Fibroblast of skin of left biceps (primary cell): Measurements from ENCODE around the gene ALDH2.
"Not testable (repeated sequence)": the region's sequence is repeated elsewhere in the genome, so short reads cannot be mapped to it uniquely, and the experiment has no call there.

Experiments used
- DNase-seq, 2 experiments: peaks; one replicate each; pipeline ENCODE4 v3.0.0-alpha.2; 2013; ENCODE audit warnings: low read depth in 2 of 2

Gene ALDH2

GRCh38 chr12:111759271-111759670 is 7.5 kb upstream of the ALDH2 start:
- no peak for DNase-seq

- DNase-seq = no peak
Measured at GRCh38 chr12:111759991-111760390, 6.7 kb upstream of the ALDH2 start.

DNA sequence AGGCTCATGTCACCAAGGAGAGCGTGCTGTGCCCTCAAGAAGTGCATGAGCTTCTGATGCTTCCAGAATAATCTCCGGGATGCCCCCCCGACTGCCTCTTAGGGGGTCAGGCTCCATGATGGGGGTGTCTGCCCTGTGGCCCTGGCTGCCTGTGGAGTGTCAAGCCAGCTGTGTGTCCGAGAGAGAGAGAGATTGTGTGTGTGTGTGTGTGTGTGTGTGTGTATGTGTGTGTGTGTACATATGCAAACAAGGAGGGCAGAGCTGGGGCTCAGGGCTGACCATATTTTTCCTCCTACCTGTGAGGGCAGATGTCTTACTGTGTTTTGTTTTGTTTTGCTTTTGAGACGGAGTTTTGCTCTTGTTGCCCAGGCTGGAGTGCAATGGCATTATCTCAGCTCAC is 5.6 kb upstream of the ALDH2 start:
- DNase-seq = no peak

DNA sequence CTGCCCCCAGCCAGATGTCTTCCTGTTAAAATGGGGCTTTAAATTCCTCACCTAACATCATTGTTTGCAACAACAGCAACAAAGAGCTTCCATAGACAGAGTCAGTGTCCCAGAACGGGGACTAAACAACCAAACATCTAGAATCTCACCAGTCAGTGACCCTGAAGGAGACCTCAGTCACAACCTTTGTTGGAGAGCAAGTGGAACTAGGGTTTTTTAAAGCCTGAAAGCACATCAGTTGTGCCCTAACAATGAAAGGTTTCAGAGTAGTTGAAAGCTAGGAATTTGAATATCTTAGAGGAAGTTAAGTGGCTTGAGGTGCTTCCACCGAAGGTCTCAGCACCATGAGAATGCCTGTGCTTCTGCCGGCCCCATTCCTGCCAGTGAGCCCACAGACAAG is 5.0 kb upstream of the ALDH2 start:
- DNase-seq = no peak

GRCh38 chr12:111763552-111763951 is 3.2 kb upstream of the ALDH2 start:
- not testable (repeated sequence) for DNase-seq

- no peak for DNase-seq
Measured at GRCh38 chr12:111764120-111764821, 2.5 kb upstream of the ALDH2 start.

DNA sequence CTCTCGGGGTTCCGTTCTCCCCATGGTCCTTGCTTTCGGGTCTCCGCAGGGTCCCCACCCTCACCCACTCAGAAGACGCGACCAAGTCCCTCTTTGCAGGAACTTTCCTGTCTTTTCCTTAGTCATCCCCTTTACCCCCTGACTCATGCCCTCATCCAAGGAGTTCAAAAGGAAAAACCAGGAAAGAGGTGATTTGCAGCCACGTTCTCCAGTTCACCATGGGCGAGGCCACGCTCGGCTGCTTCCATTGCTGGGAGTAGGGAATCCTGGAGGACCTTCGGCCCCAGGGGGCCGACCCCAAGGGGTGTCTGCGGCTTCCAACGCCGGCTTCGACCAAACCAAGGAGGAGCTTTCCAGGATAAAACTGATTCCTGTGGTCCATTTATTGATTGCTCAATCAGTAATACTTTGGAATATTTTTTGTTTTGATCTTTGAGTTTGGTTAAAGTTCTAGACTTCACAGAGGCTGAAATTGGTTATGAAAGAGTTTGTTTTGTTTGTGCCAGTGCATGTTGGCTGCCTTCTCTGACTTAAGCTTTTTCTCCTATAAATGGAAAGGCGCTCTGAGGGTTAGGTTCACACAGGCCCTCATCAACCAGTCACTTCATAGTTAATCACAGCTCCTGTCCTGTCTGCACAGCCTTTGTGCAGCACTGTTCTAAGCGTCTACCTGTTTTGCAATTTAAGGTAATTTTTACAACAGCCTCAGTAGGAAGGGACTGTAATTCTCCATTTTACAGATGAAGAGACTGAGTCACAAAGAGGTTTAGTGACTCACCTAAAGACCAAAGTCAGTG is 827 bp downstream of the ALDH2 start:
- DNase-seq = no peak

- DNase-seq = no peak
Measured at GRCh38 chr12:111768159-111768895, 1.6 kb downstream of the ALDH2 start.

DNA sequence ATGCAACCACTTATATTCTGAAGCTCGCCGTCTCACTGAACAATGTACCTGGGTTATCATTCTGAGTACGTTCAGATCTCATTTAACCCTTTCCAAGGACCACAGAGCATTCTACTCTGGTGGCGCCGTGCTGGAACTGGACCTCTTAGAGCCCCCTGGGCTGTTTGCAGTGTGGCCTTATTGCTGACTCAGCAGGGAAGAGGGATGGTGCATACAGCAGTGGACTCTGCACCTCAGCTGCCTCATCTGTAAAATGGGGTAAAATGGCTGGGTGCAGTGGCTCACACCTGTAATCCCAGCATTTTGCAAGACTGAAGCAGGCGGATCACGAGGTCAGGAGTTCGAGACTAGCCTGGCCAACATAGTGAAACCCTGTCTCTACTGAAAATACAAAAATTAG is 2.9 kb downstream of the ALDH2 start:
- DNase-seq = no peak

GRCh38 chr12:111773801-111774551 is 7.2 kb downstream of the ALDH2 start:
- peak in 1 of 2 experiments; percentile 56 for DNase-seq

GRCh38 chr12:111775205-111776193 is 8.8 kb downstream of the ALDH2 start:
- DNase-seq = no peak

DNA sequence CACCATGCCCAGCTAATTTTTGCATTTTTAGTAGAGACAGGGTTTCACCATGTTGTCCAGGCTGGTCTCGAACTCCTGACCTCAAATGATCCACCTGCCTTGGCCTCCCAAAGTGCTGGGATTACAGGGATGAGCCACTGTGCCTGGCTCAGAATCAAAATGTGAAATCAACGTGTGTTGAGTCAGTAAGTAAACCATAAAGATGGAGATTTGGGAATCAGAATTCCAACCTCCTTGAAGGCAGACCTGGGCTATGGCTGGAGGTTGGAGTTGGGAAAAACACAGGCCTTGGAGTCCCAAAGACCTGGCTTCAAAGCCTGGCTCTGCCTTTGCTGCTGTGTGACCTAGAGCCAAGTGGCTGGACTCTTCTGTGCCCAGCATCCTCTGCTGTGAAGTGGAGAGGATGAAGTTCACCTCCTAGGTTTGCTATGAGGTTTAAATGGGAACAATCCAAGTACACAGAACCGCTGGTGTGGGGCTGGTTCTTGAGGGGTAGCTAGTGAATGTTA is 10.2 kb downstream of the ALDH2 start:
- no peak for DNase-seq

DNA sequence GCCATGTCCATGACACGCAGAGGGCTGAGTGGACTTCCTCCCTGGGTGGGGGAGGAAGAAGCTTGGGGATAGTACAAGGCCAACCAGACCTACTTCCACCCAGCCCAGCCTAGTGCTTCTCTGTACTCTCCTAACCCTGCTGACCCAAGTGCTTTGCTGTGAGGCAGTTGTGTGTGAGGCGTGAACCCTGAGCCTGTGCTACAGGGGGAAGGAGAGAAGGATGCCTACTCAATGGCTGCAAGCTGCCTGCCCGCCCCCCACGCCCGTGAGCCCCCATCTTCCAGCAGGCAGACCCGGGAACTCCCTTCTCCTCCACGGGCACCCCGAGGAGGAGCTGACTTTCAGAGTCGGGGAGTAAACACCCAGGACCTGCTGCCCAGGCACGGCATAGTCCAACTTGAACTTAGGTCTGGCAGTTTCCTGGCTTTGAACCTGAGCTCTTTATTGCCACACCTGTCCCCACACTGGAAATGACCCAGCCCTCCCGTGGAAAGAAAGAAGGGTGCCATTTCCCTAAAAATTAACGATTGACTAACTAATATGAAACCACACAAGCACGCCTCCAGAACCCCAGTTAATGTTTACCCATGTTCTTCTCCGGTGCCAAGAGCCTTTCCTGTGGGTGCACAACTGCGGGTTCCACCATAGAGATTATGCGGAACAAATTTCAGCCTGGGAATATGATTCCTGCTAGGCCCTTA is 10.8 kb downstream of the ALDH2 start:
- no peak for DNase-seq

DNA sequence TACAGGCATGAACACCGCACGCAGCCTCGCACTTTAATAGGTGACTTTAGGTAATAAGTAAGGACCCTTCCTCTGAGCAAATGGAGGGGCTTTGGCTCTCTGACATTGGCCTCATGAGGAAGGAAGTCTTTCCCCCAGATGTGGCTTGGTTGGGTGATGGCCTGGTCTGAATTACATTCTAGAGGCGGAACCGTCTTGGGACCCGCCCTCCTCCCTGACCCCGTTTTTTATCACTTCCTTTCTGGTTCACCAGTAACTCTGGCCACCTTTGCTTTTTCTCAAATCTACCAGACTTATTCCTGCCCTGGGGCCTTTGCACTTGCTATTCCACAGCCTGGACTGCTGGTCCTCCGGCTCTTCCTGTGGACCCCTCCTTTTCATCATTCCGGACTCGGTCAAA is 13.4 kb downstream of the ALDH2 start:
- no peak for DNase-seq

GRCh38 chr12:111780615-111781014 is 13.9 kb downstream of the ALDH2 start:
- DNase-seq = no peak

GRCh38 chr12:111781085-111781658 is 14.4 kb downstream of the ALDH2 start:
- DNase-seq = no peak

DNA sequence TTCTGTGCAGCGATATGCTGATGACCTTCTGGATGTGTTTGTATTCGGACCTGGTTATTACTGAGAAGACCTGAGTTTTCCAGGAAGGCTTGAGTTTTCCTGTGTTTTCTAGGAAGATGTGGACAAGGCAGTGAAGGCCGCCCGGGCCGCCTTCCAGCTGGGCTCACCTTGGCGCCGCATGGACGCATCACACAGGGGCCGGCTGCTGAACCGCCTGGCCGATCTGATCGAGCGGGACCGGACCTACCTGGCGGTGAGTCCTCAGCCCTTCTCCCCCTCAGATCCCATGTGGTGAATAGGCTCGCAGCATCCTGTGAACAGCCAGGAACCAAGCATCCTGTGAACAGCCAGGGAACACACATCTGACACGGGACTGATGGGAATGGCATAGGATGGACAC is 16.3 kb downstream of the ALDH2 start:
- DNase-seq = no peak

DNA sequence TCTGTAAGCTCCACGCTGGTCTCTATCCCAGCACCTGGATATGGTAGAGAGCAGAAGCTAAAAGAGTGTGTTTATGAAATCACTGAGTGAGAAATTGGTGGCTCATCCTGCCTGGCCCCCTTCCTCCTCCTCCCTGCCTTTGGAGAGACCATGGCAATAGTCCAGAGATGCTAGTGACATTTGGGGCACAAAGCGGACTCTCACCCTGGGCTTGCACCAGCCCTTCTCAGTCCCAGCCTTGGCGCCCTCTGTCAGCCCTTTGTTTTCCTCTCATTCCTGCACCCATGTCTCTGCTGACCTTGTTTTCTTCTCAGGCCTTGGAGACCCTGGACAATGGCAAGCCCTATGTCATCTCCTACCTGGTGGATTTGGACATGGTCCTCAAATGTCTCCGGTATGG is 18.2 kb downstream of the ALDH2 start:
- DNase-seq = no peak

DNA sequence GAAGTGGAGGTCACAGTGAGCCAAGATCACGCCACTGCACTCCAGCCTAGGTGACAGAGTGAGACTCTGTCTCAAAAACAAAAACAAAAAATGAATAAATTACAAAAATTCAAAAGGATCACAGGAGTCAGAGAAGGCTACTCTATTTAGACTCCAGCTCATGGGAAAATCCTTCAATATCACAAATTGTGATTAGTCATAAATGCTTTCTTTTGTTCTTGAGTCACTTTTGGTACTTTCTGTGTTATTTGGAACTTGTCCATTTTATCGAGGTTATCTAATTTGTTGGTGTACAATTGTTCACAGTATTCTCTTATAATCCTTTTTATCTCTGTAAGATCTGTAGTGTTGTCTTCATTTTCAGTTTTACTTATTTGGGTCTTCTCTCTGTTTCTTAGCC is 18.9 kb downstream of the ALDH2 start:
- no peak for DNase-seq
